NB4 (cell line): ENCODE results near the gene SLC41A2.

Source experiments
- CTCF ChIP-seq: IDR thresholded peaks from one replicate; pipeline ENCODE4 v1.5.1; 2012; ENCODE audit warnings: low read depth, low read length
- MAX ChIP-seq: IDR thresholded peaks from 2 replicates; pipeline ENCODE4 v1.6.1; 2011; ENCODE audit warnings: low read depth, low read length
- POLR2A ChIP-seq: IDR thresholded peaks from 2 replicates; pipeline ENCODE4 v1.6.1; 2011; ENCODE audit warnings: mild to moderate bottlenecking; ENCODE audit not compliant: insufficient read length; ENCODE audit errors: extremely low read depth

- no peak for TF ChIP-seq CTCF
- TF ChIP-seq MAX: no peak
- TF ChIP-seq POLR2A: no peak
Measured at GRCh38 chr12:104933778-104934177, 24.3 kb downstream of the SLC41A2 start.
